ENCODE measurements around the gene KRT20.

Gene KRT20

DNA sequence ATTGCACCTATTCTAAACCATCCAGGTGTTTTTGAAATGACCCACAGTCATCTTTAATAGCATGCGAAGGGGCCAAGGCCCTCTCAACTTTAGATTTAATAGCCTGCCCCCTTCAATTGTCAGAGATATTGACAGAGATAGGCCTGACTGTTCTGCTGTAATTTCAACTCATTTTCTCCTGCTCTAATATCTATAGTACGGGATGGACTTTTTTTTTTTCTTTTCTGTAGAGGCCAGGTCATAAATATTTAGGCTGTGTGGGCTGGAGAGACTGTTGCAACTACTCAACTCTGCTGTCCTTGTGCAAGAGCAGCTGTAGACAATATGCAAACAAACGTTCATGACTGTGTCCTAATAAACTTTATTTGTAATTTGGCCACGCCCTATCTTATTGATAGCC is 24.7 kb upstream of the KRT20 start:
- TF ChIP-seq, protein P1, sequence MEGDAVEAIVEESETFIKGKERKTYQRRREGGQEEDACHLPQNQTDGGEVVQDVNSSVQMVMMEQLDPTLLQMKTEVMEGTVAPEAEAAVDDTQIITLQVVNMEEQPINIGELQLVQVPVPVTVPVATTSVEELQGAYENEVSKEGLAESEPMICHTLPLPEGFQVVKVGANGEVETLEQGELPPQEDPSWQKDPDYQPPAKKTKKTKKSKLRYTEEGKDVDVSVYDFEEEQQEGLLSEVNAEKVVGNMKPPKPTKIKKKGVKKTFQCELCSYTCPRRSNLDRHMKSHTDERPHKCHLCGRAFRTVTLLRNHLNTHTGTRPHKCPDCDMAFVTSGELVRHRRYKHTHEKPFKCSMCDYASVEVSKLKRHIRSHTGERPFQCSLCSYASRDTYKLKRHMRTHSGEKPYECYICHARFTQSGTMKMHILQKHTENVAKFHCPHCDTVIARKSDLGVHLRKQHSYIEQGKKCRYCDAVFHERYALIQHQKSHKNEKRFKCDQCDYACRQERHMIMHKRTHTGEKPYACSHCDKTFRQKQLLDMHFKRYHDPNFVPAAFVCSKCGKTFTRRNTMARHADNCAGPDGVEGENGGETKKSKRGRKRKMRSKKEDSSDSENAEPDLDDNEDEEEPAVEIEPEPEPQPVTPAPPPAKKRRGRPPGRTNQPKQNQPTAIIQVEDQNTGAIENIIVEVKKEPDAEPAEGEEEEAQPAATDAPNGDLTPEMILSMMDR (IDR thresholded peaks at IDR 0.05; ENCODE audit: control extremely low read depth, extremely low read depth, low read depth, missing control alignments), result no peak
- CTCF ChIA-PET, result interaction anchor here (1.2 to 5.3 kb wide), 8 partner anchors 10 to 757 kb away, joined by 3 to 37 read pairs (median 9); no protein-coding TSS in a partner anchor
- POLR2A ChIA-PET, result no interaction called here
- no peak for DNase-seq (ENCODE audit: extremely low spot score)

DNA sequence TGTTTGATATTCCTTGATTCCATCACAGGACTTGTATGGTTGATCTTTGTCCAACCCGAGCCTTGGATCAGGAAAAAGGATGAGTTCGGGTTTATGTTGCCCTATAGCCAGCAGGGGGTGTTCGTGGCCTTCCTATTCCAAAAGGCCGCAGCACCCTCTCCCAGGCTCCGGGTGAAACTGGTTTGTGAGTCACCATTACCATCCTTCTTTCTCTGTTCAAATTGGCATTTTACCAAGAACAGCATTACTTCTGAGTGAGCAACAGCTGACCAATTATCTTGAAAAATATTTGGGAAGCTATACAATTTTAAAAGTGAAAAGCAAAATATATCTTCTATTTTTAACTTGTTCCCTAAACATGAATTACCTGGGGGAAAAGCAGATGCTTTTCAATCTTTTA is 24.3 kb upstream of the KRT20 start:
- TF ChIP-seq, protein P1 (IDR thresholded peaks at IDR 0.05; ENCODE audit: control extremely low read depth, extremely low read depth, low read depth, missing control alignments), result peak; percentile 62
- DNase-seq (ENCODE audit: extremely low spot score), result peak; percentile 67
- POLR2A ChIA-PET, result no interaction called here
- CTCF ChIA-PET, result interaction anchor here (1.2 to 5.3 kb wide), 9 partner anchors 10 to 758 kb away, joined by 3 to 37 read pairs (median 9); no protein-coding TSS in a partner anchor

DNA sequence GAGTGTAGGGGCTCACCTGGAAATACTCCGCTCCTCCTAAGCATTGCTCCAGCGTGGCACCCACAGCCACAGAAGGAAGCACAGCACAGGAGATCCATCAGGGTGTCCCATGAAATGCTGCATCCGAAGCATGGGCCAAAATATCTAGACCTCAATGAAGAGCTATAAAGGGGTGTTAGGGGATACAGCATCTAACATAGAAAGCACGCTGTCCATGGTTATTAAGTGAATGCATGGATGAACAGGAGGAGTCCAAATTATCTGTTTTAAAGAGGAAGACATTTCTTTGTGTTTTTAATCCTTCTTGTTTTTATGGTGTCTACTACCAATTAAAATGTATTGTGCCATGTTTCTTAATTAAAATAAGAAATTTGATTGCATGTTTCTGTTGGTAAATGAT is 21.6 kb upstream of the KRT20 start:
- no peak for DNase-seq (ENCODE audit: extremely low spot score)
- CTCF ChIA-PET, result interaction anchor here (1.0 to 5.3 kb wide), 5 partner anchors 9 to 759 kb away, joined by 3 to 37 read pairs (median 8); no protein-coding TSS in a partner anchor
- TF ChIP-seq, protein P1 (IDR thresholded peaks at IDR 0.05; ENCODE audit: control extremely low read depth, extremely low read depth, low read depth, missing control alignments), result no peak
- POLR2A ChIA-PET, result no interaction called here

DNA sequence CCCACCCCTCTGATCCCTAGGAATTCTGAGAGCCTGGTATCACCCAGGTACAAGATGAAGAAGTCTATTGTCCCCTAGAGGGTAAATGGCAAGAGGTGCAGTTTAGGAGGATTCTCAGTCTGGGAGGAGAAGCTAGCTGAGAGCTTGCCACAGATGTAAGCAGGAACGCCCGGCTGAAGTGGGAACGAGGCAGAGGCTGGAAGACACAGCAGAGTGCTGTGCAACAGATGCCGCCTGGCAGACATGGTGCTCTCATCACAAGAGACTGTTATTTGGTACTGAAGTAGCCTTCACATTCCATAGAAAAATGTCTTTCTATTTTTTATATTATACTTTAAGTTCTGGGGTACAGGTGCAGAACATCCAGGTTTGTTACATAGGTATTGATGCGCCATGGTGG is 20.3 kb upstream of the KRT20 start:
- TF ChIP-seq, protein P1 (IDR thresholded peaks at IDR 0.05; ENCODE audit: control extremely low read depth, extremely low read depth, low read depth, missing control alignments), result no peak
- CTCF ChIA-PET, result interaction anchor here (1.2 to 2.2 kb wide), 2 partner anchors 743 to 757 kb away, joined by 5 to 8 read pairs; no protein-coding TSS in a partner anchor
- POLR2A ChIA-PET, result no interaction called here
- DNase-seq (ENCODE audit: extremely low spot score), result no peak

DNA sequence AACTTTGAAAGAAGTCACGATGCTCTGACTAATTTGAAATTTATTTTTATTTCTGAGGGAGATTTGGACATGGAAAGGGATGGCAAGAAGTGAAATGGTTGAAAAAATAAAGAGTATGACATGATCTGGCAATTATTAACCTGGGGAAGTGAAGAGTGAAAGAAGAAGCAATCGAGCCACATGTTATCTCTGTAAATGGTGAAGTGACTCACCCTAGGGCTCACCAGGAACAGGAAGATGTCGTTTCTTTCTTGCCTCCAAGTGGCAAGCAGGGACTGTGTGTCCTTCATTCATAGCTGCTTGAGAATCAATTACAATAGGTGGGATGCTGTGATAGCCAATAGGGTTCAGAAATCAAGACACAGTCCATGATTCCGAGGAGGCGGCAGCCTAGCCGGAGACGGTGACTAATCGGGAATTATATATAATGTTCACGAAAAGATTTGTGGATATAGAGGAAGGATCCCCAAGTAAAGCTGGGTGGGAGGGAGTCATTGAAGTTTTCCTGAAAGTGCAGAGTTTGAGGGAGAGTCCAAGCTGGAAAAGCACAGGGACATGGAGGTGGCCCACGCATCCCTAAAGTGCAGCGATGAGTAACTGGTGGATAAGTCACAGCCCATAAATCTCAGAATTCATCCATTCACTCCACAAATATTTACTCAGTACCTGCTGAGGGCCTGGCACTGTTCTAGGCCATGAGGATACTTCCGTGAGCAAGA is 18.2 kb upstream of the KRT20 start:
- DNase-seq (ENCODE audit: extremely low spot score), result peak; percentile 65
- TF ChIP-seq, protein P1 (IDR thresholded peaks at IDR 0.05; ENCODE audit: control extremely low read depth, extremely low read depth, low read depth, missing control alignments), result no peak
- CTCF ChIA-PET, result interaction anchor here (1.3 to 2.2 kb wide), 2 partner anchors 745 to 760 kb away, joined by 5 to 6 read pairs; no protein-coding TSS in a partner anchor
- POLR2A ChIA-PET, result no interaction called here

DNA sequence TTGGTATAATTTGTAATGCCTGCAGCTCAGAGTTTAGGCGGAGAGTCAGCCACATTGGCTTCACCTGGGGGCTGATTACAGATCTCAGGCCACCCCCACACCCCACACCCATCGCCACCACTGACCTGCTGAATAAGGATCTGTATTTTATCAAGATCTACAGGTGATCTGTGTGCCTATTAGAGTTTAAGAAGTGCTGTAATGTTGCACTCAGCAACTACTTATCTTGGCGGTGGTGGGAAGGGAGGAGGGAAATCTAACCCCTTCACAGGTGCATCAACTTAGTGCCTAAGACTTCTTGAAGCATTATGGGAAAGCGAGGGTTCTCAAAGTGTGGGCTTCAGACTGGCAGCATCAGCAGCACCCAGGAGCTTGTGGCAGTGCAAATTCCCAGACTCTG is 17.5 kb upstream of the KRT20 start:
- POLR2A ChIA-PET, result no interaction called here
- DNase-seq (ENCODE audit: extremely low spot score), result no peak
- TF ChIP-seq, protein P1 (IDR thresholded peaks at IDR 0.05; ENCODE audit: control extremely low read depth, extremely low read depth, low read depth, missing control alignments), result no peak
- CTCF ChIA-PET, result interaction anchor here (0.8 to 2.2 kb wide), 4 partner anchors 8 to 746 kb away, joined by 3 to 9 read pairs (median 5); no protein-coding TSS in a partner anchor

Measured in GM10248 (cell line).